ENCODE data around the gene FADS3.

Gene FADS3

DNA sequence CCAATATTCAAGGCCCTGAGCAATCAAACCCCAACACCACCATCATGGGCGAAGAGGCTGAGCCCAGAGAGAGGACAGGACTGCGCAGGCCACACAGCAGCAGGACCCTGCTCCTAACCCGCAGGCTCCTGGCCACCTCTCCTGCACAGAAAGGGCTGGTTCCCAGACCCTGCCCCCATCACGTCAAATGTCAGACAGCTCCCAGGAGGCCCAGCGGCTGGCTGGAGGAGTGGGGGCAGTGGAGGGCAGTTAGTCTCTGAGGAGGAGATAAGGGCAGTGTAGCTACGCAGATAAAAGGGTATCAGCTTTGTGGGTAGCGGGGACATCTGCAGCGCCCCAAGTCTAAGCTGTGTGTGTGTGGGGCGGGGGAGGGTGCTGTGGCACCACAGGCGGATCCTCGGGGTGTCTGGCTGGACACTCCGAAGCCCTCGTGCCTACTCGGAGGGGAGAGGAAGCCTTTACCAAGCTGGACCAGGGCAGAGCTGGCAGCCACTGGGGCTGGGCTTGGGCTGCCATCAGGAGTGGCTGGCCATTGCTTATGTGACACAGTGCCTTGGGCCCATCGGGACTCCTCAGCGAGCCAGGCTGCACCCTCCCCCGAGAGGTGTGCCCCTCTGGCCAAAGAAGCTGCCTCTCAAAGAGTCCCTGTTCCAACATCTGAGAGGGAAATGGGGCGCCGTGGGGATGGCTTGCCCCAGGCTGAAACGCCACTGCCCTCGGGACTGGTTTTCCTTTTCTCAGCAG is 21.5 kb downstream of the FADS3 start:
- Histone ChIP-seq H3K27ac (ENCODE audit: low read length) (no peak overlapping the region), H3K79me2 (ENCODE audit: insufficient read depth, low read length) (no peaks in the 10 kb centered on the region), H3K4me1 (ENCODE audit: insufficient read depth, low read length) (0 out of 2 replicates have a peak, but pooled peaks cover 4% of the 10 kb centered on the region), H3K9me3 (ENCODE audit: insufficient read depth, low read length, severe bottlenecking) (no peaks in the 10 kb centered on the region), H4K20me1 (ENCODE audit: insufficient read depth, low read length) (peaks cover 14% of the 10 kb centered on the region), H3K27me3 (ENCODE audit: insufficient read depth, low read length, poor library complexity) (no peaks in the 10 kb centered on the region), H2AFZ (ENCODE audit: low read depth, low read length) (no peak overlapping the region), H3K4me2 (ENCODE audit: insufficient read depth, low read length) (no peak overlapping the region), H3K9ac (ENCODE audit: low read depth, low read length) (no peak overlapping the region), H3K4me3 (ENCODE audit: low read depth in 1 of 2, low read length in 2 of 2) (no peak overlapping the region), H3K36me3 (ENCODE audit: insufficient read depth, low read length) (peaks cover 21% of the 10 kb centered on the region)
- ATAC-seq (ENCODE audit: insufficient read depth, low read depth) (no peak), DNase-seq (no peak)
- TF ChIP-seq, protein P1, sequence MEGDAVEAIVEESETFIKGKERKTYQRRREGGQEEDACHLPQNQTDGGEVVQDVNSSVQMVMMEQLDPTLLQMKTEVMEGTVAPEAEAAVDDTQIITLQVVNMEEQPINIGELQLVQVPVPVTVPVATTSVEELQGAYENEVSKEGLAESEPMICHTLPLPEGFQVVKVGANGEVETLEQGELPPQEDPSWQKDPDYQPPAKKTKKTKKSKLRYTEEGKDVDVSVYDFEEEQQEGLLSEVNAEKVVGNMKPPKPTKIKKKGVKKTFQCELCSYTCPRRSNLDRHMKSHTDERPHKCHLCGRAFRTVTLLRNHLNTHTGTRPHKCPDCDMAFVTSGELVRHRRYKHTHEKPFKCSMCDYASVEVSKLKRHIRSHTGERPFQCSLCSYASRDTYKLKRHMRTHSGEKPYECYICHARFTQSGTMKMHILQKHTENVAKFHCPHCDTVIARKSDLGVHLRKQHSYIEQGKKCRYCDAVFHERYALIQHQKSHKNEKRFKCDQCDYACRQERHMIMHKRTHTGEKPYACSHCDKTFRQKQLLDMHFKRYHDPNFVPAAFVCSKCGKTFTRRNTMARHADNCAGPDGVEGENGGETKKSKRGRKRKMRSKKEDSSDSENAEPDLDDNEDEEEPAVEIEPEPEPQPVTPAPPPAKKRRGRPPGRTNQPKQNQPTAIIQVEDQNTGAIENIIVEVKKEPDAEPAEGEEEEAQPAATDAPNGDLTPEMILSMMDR (IDR thresholded peaks at IDR 0.05; ENCODE audit: borderline replicate concordance, extremely low read depth, low read length, poor library complexity, severe bottlenecking): no peak
- TF ChIP-seq EZH2 (IDR thresholded peaks at IDR 0.05; ENCODE audit: borderline replicate concordance, low read depth, low read length, severe bottlenecking): no peak

DNA sequence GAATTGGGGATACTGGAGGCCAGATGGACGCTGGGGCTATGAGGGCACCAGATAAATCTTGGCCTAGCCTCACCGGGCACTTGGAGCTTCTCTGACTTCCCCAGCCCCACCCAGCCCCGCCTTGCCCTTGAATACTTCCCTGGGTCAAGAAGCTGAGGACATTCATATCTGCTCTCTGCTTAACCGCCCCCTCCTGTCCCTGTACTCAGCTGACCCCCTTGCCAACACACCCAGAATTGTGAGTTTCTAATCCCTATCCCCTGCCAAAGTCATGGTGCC is 22.0 kb downstream of the FADS3 start:
- H3K9ac ChIP-seq (ENCODE audit: low read depth, low read length): no peak overlapping the region
- DNase-seq (no peak), ATAC-seq (ENCODE audit: insufficient read depth, low read depth) (no peak)
- H3K4me1 ChIP-seq (ENCODE audit: insufficient read depth, low read length): 0 out of 2 replicates have a peak, but pooled peaks cover 4% of the 10 kb centered on the region
- H4K20me1 ChIP-seq (ENCODE audit: insufficient read depth, low read length): peaks cover 15% of the 10 kb centered on the region
- no peaks in the 10 kb centered on the region for H3K27me3 ChIP-seq (ENCODE audit: insufficient read depth, low read length, poor library complexity)
- no peak overlapping the region for H3K27ac ChIP-seq (ENCODE audit: low read length)
- no peaks in the 10 kb centered on the region for H3K9me3 ChIP-seq (ENCODE audit: insufficient read depth, low read length, severe bottlenecking)
- H3K79me2 ChIP-seq (ENCODE audit: insufficient read depth, low read length): no peaks in the 10 kb centered on the region
- H2AFZ ChIP-seq (ENCODE audit: low read depth, low read length): no peak overlapping the region
- H3K36me3 ChIP-seq (ENCODE audit: insufficient read depth, low read length): peaks cover 26% of the 10 kb centered on the region
- H3K4me2 ChIP-seq (ENCODE audit: insufficient read depth, low read length): no peak overlapping the region
- no peak for TF ChIP-seq EZH2 (IDR thresholded peaks at IDR 0.05; ENCODE audit: borderline replicate concordance, low read depth, low read length, severe bottlenecking)
- TF ChIP-seq, protein P1 (IDR thresholded peaks at IDR 0.05; ENCODE audit: borderline replicate concordance, extremely low read depth, low read length, poor library complexity, severe bottlenecking): no peak
- no peak overlapping the region for H3K4me3 ChIP-seq (ENCODE audit: low read depth in 1 of 2, low read length in 2 of 2)

DNA sequence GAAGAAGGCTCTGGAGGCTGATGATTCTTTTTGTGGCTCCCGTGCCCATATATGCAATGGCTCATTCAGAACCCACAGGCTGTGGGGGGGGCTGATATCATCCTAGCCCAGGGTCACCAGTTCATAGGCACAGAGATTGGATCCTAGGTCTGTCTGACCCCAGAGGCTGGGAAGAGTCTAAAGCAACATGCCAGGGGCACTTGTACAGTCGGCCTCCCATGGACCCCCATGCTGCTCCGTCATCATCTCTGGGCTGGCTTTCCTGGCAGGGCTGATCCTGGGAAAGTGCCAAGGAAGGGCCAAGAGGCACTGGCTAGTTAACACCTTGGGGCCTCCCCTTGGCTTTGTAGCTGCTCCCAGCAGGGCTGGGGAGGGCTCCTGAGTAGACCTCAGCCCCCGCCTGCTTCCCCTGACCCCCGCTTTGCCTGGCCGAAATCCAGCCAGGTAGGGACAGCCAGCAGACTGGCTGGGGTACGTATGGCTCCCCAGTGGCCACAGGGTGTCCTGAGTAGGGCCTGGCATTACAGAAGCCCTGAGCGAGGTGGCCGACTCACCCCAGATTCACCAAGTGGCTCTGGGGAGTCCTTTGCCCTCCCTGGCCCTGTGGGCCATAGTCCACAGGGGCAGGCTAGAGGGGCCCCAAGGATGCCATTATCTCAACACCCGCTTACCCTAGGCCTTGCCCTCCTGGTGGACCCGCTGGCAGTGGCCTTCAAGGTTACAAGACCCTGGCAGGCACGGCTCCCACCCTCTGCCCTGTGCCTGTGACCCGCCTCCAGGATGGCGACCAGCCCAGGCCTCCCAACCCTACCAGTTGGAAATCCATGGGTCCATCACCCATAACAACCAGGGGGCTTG is 22.5 kb downstream of the FADS3 start:
- peaks cover 15% of the 10 kb centered on the region for H4K20me1 ChIP-seq (ENCODE audit: insufficient read depth, low read length)
- H3K4me1 ChIP-seq (ENCODE audit: insufficient read depth, low read length): 0 out of 2 replicates have a peak, but pooled peaks cover 4% of the 10 kb centered on the region
- no peak for DNase-seq
- H3K4me3 ChIP-seq (ENCODE audit: low read depth in 1 of 2, low read length in 2 of 2): no peak overlapping the region
- no peak overlapping the region for H2AFZ ChIP-seq (ENCODE audit: low read depth, low read length)
- peaks cover 32% of the 10 kb centered on the region for H3K36me3 ChIP-seq (ENCODE audit: insufficient read depth, low read length)
- H3K27ac ChIP-seq (ENCODE audit: low read length): no peak overlapping the region
- no peak for TF ChIP-seq EZH2 (IDR thresholded peaks at IDR 0.05; ENCODE audit: borderline replicate concordance, low read depth, low read length, severe bottlenecking)
- TF ChIP-seq, protein P1 (IDR thresholded peaks at IDR 0.05; ENCODE audit: borderline replicate concordance, extremely low read depth, low read length, poor library complexity, severe bottlenecking): no peak
- no peak overlapping the region for H3K9ac ChIP-seq (ENCODE audit: low read depth, low read length)
- no peak overlapping the region for H3K4me2 ChIP-seq (ENCODE audit: insufficient read depth, low read length)
- H3K27me3 ChIP-seq (ENCODE audit: insufficient read depth, low read length, poor library complexity): no peaks in the 10 kb centered on the region
- no peaks in the 10 kb centered on the region for H3K9me3 ChIP-seq (ENCODE audit: insufficient read depth, low read length, severe bottlenecking)
- ATAC-seq (ENCODE audit: insufficient read depth, low read depth): no peak
- H3K79me2 ChIP-seq (ENCODE audit: insufficient read depth, low read length): no peaks in the 10 kb centered on the region
